ACC112 (cell line): ENCODE data around the gene LUC7L2.
"Not testable (repeated sequence)": the region's sequence is repeated elsewhere in the genome, so short reads cannot be mapped to it uniquely, and the experiment has no call there.

Experiments
- H2AFZ ChIP-seq: fragments of 200-600 bp; sonication (generic); one replicate; pipeline ENCODE4 v1.6.0; 2017; ENCODE audit warnings: antibody characterized with exemption, low read length; ENCODE audit not compliant: unreplicated experiment
- H3K27ac ChIP-seq: fragments of 200-600 bp; sonication (generic); 2 replicates; pipeline ENCODE4 v1.5.1; 2014; ENCODE audit warnings: low read depth, mild to moderate bottlenecking, antibody characterized with exemption, low read length, moderate library complexity
- H3K27me3 ChIP-seq: fragments of 200-600 bp; sonication (generic); 2 replicates; pipeline ENCODE4 v1.6.1; 2014; ENCODE audit warnings: mild to moderate bottlenecking, antibody characterized with exemption, low read length, moderate library complexity, mixed read lengths; ENCODE audit not compliant: insufficient read depth
- H3K36me3 ChIP-seq: fragments of 200-600 bp; sonication (generic); 2 replicates; pipeline ENCODE4 v1.6.1; 2016; ENCODE audit warnings: mild to moderate bottlenecking, antibody characterized with exemption, low read length, moderate library complexity, mixed read lengths; ENCODE audit not compliant: insufficient read depth
- H3K4me1 ChIP-seq: fragments of 200-600 bp; sonication (generic); one replicate; pipeline ENCODE4 v1.6.1; 2016; ENCODE audit warnings: low read length, mixed read lengths; ENCODE audit not compliant: insufficient read depth, unreplicated experiment, control insufficient read depth
- H3K4me3 ChIP-seq: fragments of 200-600 bp; sonication (generic); 2 replicates; pipeline ENCODE4 v1.5.1; 2014; ENCODE audit warnings: mild to moderate bottlenecking, low read depth, low read length
- H3K79me2 ChIP-seq: fragments of 200-600 bp; sonication (generic); one replicate; pipeline ENCODE4 v1.6.0; 2016; ENCODE audit warnings: low read length; ENCODE audit not compliant: control insufficient read depth, unreplicated experiment, insufficient read depth

The LUC7L2 gene

DNA sequence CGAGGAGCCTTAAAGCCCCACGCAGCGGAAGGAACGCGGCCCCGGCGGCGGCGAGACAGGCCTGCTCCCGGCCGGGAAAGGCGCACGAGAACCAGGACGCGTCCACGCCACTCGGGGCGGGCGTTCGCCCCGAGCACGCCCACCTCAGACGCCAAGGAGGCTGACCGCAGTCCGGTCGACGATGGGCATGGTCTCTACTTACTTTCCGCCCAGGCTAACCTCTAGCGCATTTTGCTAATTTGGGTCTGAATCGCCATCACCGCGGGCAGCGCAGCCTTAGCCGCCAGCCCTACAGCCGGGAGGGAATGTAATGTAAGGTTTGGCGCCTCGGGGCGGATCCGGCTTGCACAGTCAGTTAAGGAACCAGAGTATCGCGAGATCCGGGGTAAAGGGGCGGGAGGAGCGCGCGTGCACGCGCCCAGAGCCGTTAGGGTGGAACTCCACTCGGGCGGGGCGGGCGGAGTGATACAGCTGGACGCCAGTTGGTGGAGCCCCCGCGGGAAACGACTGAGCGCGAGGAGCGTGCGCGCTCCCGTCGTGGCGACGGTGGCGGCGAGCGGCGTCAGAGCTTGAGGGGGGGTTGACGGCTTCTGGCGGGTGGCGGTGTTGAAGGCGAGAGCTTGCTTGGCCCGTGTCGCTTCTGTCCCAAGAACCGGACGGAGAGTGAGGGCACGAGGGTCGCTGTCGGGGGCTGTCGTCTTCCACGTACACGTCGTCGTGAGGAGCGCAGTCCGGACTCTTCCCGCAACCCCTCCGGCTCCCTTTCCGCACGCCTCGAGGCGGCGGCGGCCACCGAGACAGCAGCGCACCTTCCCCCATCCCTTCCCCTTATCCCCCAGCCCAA lies at the start of gene LUC7L2:
Gene LUC7L2, plus strand, starts transcription at position 529 of the 844 bp plus-strand sequence. CDS start 368 bp downstream, outside the sequence.
- H3K36me3 ChIP-seq: no peaks in the 10 kb centered on the region; the same call in 1 of the 2 replicates
- H3K79me2 ChIP-seq: peaks cover 49% of the 10 kb centered on the region
- peaks cover 17% of the 10 kb centered on the region for H3K4me1 ChIP-seq
- peak within 1 kb of the TSS; percentile 95 for H3K4me3 ChIP-seq
- H3K27ac ChIP-seq: peak within 1 kb of the TSS; percentile 94
- no peaks in the 10 kb centered on the region for H3K27me3 ChIP-seq
- peak within 1 kb of the TSS; percentile 59 for H2AFZ ChIP-seq

GRCh38 chr7:139317939-139318505 lies 41.7 kb upstream of the LUC7L2 start:
- H3K79me2 ChIP-seq: no peaks in the 10 kb centered on the region
- H3K27ac ChIP-seq: no peak overlapping the region
- H2AFZ ChIP-seq: no peak overlapping the region
- H3K27me3 ChIP-seq: no peaks in the 10 kb centered on the region
- H3K4me3 ChIP-seq: no peak overlapping the region
- no peaks in the 10 kb centered on the region for H3K36me3 ChIP-seq
- H3K4me1 ChIP-seq: no peaks in the 10 kb centered on the region

DNA sequence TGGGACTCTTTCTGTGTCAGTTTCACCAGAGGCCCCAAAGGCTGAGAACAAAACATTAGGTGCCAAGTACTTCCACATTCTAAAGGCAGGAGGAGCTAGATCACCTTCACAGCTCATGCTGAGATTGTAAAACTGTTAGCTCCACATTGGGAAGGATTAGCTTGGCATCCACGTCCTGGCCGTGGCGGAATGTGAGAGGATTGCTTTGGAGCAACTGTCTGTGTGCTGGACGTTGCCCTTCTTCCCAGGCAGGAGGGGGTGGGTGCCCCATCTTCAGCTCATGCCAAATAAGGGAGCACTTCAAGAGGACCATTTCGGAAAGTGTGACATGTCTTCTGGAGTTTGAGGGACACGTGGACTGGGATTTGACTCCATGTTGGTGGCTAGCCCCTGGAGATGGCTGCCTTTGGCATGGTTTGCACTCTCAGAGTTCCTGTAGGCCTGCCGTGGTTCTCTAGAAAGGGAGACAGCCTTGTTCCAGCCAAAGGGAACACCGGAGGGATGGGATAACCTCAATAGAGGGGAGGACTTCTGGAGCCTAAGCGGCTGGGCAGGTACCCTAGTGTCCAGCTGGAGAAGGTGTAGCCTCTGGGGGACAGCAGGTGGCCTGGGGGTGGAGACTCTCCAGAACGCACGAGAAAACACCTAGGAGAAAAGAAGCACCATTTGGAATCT lies 38.5 kb upstream of the LUC7L2 start:
- Histone ChIP-seq H3K4me1 (no peaks in the 10 kb centered on the region), H2AFZ (peak overlapping the region; percentile 50), H3K79me2 (no peaks in the 10 kb centered on the region), H3K27me3 (no peaks in the 10 kb centered on the region), H3K4me3 (no peak overlapping the region), H3K36me3 (no peaks in the 10 kb centered on the region), H3K27ac (no peak overlapping the region)

GRCh38 chr7:139324709-139325108 lies 35.0 kb upstream of the LUC7L2 start:
- not testable (repeated sequence) for H2AFZ ChIP-seq, H3K36me3 ChIP-seq, H3K4me3 ChIP-seq, H3K27ac ChIP-seq, H3K27me3 ChIP-seq, H3K79me2 ChIP-seq
- peaks cover 14% of the 10 kb centered on the region for H3K4me1 ChIP-seq

DNA sequence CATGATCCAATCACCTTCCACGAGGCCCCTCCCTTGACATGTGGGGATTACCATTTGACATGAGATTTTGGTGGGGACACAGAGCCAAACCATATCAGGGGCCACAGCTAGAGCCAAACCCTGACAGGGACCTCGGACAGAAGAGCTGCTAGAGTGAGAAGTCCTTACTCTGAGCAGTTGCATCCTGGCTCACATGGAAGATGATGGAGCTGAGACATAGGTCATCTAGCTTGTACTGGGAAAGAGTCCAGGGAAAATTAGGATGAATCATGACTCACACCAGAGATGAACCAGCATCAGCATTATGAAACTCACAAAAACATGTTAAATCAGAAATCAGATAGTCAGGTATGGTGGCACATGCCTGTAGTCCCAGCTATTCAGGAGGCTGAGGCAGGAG lies 31.3 kb upstream of the LUC7L2 start:
- no peak overlapping the region for H3K4me3 ChIP-seq
- no peak overlapping the region for H3K27ac ChIP-seq
- H2AFZ ChIP-seq: no peak overlapping the region
- no peaks in the 10 kb centered on the region for H3K27me3 ChIP-seq
- H3K4me1 ChIP-seq: peaks cover 14% of the 10 kb centered on the region
- H3K79me2 ChIP-seq: no peaks in the 10 kb centered on the region
- no peaks in the 10 kb centered on the region for H3K36me3 ChIP-seq

GRCh38 chr7:139329119-139329518 lies 30.6 kb upstream of the LUC7L2 start:
- Histone ChIP-seq H3K36me3 (no peaks in the 10 kb centered on the region), H2AFZ (no peak overlapping the region), H3K4me1 (peaks cover 14% of the 10 kb centered on the region), H3K27me3 (no peaks in the 10 kb centered on the region), H3K79me2 (no peaks in the 10 kb centered on the region), H3K4me3 (no peak overlapping the region), H3K27ac (no peak overlapping the region)

- Histone ChIP-seq H3K79me2 (no peaks in the 10 kb centered on the region), H2AFZ (no peak overlapping the region), H3K27me3 (no peaks in the 10 kb centered on the region), H3K36me3 (no peaks in the 10 kb centered on the region), H3K27ac (no peak overlapping the region), H3K4me3 (no peak overlapping the region), H3K4me1 (peaks cover 14% of the 10 kb centered on the region)
Observed at GRCh38 chr7:139330333-139331030, 29.2 kb upstream of the LUC7L2 start.

- peaks cover 14% of the 10 kb centered on the region for H3K4me1 ChIP-seq
- H3K4me3 ChIP-seq: no peak overlapping the region
- H3K27ac ChIP-seq: no peak overlapping the region
- no peak overlapping the region for H2AFZ ChIP-seq
- no peaks in the 10 kb centered on the region for H3K79me2 ChIP-seq
- no peaks in the 10 kb centered on the region for H3K27me3 ChIP-seq
- H3K36me3 ChIP-seq: no peaks in the 10 kb centered on the region
Observed at GRCh38 chr7:139332697-139333359, 26.9 kb upstream of the LUC7L2 start.

DNA sequence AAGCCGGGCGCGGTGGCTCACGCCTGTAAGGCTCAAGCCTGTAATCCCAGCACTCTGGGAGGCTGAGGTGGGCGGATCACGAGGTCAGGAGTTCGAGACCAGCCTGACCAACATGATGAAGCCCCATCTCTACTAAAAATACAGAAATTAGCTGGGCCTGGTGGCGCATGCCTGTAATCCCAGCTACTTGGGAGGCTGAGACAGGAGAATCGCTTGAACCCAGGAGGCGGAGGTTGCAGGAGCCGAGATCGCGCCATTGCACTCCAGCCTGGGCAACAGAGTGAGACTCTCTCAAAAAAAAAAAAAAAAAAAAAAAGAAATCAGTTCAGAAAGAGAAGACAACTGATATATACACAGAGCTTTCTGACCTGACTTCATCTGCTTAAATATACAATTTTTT lies 26.3 kb upstream of the LUC7L2 start:
- H3K27me3 ChIP-seq, H3K4me1 ChIP-seq, H3K36me3 ChIP-seq, H3K4me3 ChIP-seq, H2AFZ ChIP-seq, H3K79me2 ChIP-seq, H3K27ac ChIP-seq: not testable (repeated sequence)
